Measurements from ENCODE around the gene STX2.
"Not testable (repeated sequence)": the region's sequence is repeated elsewhere in the genome, so short reads cannot be mapped to it uniquely, and the experiment has no call there.

STX2 gene

DNA sequence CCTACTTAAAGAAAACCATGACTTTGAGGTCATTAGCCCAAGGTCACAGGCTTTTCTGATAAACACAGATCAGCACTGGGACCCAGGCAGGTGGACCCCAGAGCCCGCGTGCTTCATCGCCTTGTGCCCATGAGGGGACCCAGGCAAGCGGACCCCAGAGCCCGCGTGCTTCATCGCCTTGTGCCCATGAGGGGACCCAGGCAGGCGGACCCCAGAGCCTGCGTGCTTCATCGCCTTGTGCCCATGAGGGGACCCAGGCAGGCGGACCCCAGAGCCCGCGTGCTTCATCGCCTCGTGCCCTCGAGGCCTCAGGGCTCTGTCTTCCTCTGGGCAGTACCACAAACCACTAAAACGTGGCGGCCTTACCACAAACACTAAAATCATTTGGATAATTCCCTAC, 31.7 kb downstream of the STX2 start:
- no peak for DNase-seq
- intact Hi-C loops (cut with DNase I): no loop called here

GRCh38 chr12:130806574-130806973, 32.5 kb downstream of the STX2 start:
- intact Hi-C loops (cut with DNase I): no loop called here
- no peak for DNase-seq

DNA sequence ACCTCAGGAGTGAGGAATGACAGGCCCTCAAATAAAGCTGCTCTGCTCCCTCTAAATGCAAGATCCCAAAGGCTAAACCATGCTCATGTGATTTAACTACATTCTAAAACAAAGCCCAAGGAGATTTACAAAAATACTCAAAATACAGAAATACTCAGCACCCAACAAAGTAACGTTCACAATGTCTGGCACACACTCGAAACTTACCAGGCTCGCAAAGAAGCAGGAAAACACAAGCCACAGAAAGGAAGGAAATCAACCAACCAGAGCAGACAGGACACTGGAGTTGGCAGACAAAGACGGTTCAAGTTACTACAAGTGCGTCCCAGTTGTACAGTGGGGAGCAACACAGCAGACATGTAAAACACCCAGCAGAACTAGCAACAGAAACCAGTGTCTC, 33.4 kb downstream of the STX2 start:
- no peak for DNase-seq
- intact Hi-C loops (cut with DNase I): no loop called here

DNA sequence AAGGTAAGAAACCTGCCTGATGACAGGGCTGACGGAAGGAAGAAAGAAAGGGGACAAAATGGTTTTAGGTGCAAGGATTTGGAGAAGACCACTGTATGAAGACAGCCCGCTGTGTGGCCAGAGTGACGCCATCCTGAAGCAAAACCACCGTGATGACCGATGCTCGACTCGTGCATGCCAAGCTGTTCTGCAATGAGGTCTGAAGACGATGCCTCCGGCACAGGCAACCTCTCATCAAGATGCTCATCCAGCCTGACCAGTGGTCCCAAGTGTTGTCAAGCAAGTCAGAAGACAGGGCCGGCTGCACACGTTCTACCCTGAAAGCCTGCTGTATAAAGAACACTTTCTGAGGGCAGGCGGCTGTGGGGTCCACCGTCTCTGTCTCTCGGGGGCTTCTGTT, 34.8 kb downstream of the STX2 start:
- intact Hi-C loops (cut with DNase I): no loop called here
- DNase-seq: no peak

DNA sequence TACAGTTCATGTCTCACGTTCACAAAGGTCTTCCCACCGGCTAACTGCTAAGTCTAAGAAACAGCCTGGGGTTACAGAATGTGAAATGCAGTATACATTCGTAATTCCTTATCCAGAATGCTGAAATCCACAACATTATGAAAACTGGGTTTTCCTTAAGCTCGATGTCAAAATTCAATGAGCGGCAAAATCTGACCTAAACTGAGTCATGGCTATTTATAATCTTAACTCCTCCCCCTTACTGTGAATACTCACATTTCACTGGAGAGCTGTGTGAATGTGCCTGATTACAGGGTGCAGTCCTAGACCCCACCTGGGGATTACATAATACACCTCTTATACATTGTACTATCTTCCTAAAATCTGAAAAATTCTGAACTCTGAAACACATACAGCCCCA, 35.3 kb downstream of the STX2 start:
- DNase-seq: no peak
- intact Hi-C loops (cut with DNase I): no loop called here

DNA sequence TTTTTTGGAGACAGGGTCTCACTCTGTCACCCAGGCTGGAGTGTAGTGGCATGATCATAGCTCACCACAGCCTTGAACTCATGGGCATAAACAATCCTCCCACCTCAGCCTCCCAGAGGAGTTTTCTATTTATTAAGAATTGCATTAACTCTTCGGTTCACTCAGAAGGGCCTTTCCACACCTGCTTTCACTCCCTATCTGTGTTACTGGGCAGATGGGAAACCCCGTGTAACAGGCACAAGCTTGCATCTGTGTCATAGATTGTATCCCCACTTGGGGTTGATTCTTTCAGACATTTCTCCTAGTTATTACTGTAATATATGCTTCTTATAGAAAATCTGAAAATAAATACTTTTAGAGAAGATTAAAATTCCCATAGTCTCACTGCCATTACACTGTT, 38.7 kb downstream of the STX2 start:
- DNase-seq: no peak
- intact Hi-C loops (cut with DNase I): no loop called here

DNA sequence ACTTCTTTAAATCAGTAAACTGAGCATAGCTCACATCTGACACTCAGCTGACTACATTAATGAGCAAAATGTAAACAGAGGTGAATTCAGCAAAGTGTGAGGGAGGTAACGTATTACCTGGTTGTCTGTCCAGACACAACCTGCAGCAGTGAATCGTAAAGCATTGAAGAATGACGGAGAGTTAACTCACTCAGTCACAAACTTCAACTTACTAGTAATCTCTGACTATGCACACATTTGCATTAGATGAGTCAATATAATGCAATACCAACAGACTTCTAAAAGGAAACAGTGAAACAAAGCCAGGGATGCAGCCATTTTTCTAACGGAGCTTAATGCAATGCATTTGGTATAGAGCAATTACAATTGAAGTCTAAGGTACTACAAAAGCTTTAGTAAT, 40.0 kb downstream of the STX2 start:
- DNase-seq: no peak
- intact Hi-C loops (cut with DNase I): no loop called here

DNA sequence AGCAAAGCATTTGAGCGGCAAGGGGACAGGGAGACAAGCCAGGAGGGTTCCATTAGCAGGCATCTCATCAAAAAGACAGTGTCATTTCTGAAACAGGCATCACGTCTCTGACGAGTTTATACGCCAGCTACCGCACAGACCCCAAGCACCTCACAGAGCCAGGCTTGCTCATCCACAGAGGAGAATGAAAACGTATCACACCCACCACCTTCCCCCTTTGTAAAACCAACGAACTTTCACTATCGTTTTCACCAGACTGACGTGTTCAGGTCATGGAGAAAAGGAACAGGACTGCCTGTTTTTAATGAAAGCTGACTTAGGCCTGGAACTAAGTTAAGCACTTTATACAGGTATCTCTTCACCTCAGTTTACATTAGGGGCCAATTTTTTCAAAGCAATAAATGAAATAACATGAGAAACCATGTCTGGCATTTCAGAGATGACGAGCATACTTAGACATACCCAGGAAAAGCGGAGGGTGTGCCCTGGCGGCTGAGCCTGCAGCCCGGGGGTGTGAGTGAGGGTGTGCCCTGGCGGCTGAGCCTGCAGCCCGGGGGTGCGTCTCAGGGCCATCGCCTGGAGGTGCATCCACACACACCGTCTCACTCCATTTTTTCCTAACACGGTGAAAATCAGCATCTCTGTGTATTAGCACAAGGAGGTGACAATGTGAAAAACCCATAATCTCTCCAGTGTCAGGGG, 41.9 kb downstream of the STX2 start:
- no peak for DNase-seq
- intact Hi-C loops (cut with DNase I): no loop called here

- intact Hi-C loops (cut with DNase I): no loop called here
- no peak for DNase-seq
Observed at GRCh38 chr12:130795906-130796305, 43.1 kb downstream of the STX2 start.

DNA sequence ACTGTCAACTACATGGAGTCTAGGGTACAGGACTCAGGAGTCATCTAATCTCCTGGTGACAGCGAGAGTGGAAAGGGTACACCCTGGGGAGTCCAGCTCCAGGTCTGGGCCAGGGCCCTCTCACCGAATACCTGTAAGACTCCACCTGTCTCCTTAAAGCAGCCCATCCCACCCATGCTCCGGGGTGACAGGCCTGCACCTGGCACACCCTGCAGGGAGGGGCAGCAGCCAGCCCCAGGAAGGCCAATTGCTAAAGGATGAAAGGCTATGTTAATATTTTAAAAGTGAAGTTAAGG, 45.5 kb downstream of the STX2 start:
- intact Hi-C loops (cut with DNase I): no loop called here
- DNase-seq: peak in 1 of 10 donors; percentile 46

- DNase-seq: peak in 1 of 10 donors; percentile 53
- intact Hi-C loops (cut with DNase I): no loop called here
Observed at GRCh38 chr12:130792821-130793553, 46.1 kb downstream of the STX2 start.

- no peak for DNase-seq
Observed at GRCh38 chr12:130791629-130792028, 47.4 kb downstream of the STX2 start.

DNA sequence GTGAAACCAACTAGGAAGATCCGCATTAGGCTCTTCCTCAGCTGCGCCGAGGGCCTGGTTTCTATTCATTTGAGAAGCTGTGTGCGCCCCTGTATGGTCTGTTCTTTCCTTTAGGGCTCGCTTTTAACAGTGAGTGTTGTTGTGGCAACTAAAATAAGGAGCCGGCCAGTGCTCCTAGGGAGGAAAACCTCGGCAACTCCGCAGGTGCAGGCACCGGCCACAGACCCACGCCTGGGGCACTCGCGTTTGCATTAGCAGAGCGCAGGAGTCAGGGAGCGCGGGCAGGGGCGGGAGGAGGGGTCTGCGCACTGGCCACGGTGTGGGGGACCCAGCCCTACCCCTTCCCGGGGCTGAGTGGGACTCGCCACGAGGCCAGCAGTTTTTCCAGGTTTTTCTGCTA, 50.5 kb downstream of the STX2 start:
- intact Hi-C loops (cut with DNase I): no loop called here
- no peak for DNase-seq

More at GRCh38 chr12:130791629-130792028, 47.4 kb downstream of the STX2 start:
- intact Hi-C loops (cut with DNase I): no loop called here

- intact Hi-C loops (cut with DNase I): no loop called here
- peak in 1 of 10 donors; percentile 60 for DNase-seq
Observed at GRCh38 chr12:130787445-130788410, 51.3 kb downstream of the STX2 start.

DNA sequence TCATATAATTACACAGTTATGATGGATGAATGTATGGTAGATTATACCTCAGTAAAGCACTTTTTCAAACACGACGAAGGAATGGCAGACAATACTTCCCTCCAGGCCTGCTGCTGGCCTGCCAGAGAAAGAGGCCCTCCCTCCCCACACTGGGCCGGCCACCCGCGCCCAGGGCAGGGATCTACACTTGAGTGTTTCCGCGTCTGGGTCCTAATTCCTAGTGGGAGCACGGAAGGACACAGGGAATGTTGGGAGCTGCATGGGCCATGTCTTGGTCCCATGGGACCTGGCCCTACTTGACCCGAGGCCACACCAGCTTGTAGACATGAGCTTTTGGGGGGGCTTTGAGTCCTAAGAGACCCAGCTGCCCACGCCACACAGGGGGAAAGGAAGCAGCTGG, 52.0 kb downstream of the STX2 start:
- intact Hi-C loops (cut with DNase I): no loop called here
- peak in 1 of 10 donors; percentile 43 for DNase-seq

- peak in 2 of 10 donors; percentile 72 to 76 for DNase-seq
- intact Hi-C loops (cut with DNase I): no loop called here
Observed at GRCh38 chr12:130783110-130783715, 55.8 kb downstream of the STX2 start.

DNA sequence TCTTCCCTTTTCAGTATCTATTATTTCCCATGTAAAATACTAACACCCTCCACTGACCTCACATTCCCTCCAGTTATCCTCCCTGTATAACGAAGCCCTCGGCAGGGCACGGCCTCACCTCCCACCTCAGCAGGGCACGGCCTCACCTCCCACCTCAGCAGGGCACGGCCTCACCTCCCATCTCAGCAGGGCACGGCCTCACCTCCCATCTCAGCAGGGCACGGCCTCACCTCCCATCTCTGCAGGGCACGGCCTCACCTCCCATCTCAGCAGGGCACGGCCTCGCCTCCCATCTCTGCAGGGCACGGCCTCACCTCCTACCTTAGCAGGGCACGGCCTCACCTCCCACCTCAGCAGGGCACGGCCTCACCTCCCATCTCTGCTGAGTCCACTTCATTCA, 56.8 kb downstream of the STX2 start:
- peak in 2 of 10 donors; percentile 84 to 85 for DNase-seq
- intact Hi-C loops (cut with DNase I): not testable (repeated sequence)

GRCh38 chr12:130780880-130781575, 58.0 kb downstream of the STX2 start:
- DNase-seq: peak in 2 of 10 donors; percentile 87 to 88
- intact Hi-C loops (cut with DNase I): no loop called here

DNA sequence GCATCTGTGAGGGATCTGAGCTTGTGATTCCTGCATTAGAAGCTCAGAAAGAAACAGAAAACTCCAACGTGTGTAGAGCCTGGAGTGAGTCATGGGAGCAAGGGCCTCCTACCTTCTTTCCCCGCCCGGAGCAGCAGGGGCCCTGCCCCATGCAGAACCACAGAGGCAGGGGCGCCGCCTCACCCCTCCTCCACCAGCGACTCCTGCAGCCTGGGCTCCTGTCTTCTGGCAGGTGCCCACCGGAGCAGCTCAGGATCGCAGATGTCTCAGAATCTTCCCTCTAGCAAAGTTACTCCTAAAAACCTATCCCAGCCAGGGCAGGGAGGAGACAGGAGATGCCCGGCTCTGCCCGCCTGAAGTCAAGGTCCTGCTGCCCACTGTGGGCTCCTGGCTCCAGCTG, 58.7 kb downstream of the STX2 start:
- DNase-seq: no peak
- intact Hi-C loops (cut with DNase I): no loop called here

DNA sequence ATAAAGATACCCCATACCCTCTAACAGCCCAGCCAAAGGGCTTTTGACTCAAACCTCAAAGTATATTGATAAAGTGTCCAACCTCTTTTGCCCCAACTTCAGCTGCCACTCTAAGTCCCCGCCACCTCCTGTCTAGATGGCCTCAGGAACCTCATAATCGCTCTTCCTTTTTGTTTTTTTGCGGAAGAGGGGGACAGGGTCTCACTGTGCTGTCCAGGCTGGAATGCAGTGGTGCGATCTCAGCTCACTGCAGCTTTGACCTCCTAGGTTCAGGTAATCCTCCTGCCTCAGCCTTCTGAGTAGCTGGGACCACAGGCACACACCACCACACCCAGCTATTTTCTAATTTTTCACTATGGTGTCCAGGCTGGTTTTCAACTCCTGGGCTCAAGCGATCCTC, 60.3 kb downstream of the STX2 start:
- intact Hi-C loops (cut with DNase I): no loop called here
- DNase-seq: peak in 1 of 10 donors; percentile 21

Measured in posterior cingulate gyrus (tissue), 11 donors.